Body of pancreas (tissue), 4 donors: ENCODE data around the gene GALNT15.

Experiments
- CTCF ChIP-seq, 7 experiments: fragments of 450-650 bp in 4 of 7; fragments of 200-600 bp in 3 of 7; sonication (generic) in 3 of 7; IDR thresholded peaks; one replicate each; pipeline ENCODE4 v1.5.1; 2016 to 2019; ENCODE audit warnings: antibody characterized with exemption in 7 of 7
- POLR2A ChIP-seq, 3 donors: fragments of 450-650 bp; IDR thresholded peaks; one replicate each; pipeline ENCODE4 v1.6.1; 2016; ENCODE audit warnings: antibody characterized with exemption in 3 of 3, mild to moderate bottlenecking in 2 of 3

- TF ChIP-seq CTCF (IDR thresholded peaks at IDR 0.05): no peak
- TF ChIP-seq POLR2A (IDR thresholded peaks at IDR 0.05): no peak
Observed at GRCh38 chr3:16127249-16127648, 47.2 kb upstream of the GALNT15 start.
